Transverse colon (tissue), 4 donors: ENCODE data around the gene PSMC3IP. TPM values are rescaled to one million over a fixed set of nuclear protein-coding genes. Genes with fewer than 3 reads are reported as not detected.

ENCODE experiments used
- DNase-seq: peaks from one replicate; pipeline ENCODE4 v3.0.0-alpha.2; 2019
- H3K27ac ChIP-seq, 4 donors: fragments of 200-600 bp; sonication (generic); 2 replicates each; pipeline ENCODE4 v1.5.1; 2016 to 2018; ENCODE audit warnings: inconsistent platforms in 4 of 4
- H3K27me3 ChIP-seq: fragments of 200-600 bp; sonication (generic); 2 replicates; pipeline ENCODE4 v1.5.1; 2017; ENCODE audit warnings: inconsistent platforms
- H3K36me3 ChIP-seq, 4 donors: fragments of 200-600 bp; sonication (generic); 2 replicates each; pipeline ENCODE4 v1.5.1; 2017 to 2019; ENCODE audit warnings: inconsistent platforms in 4 of 4
- H3K4me1 ChIP-seq, 4 donors: fragments of 200-600 bp; sonication (generic); 2 replicates each; pipeline ENCODE4 v1.5.1; 2017 to 2020; ENCODE audit warnings: inconsistent platforms in 4 of 4
- H3K4me3 ChIP-seq, 4 donors: fragments of 200-600 bp; sonication (generic); 1 replicate in 1 of 4; 2 replicates in 3 of 4; pipeline versions ENCODE4 v1.5.1 to v1.6.1; 2017 to 2019; ENCODE audit warnings: inconsistent platforms in 4 of 4
- H3K9me3 ChIP-seq, 2 donors: fragments of 200-600 bp; sonication (generic); 2 replicates each; pipeline ENCODE4 v1.5.1; 2017 to 2019; ENCODE audit warnings: inconsistent platforms in 2 of 2
- EP300 ChIP-seq: sonication (generic); formaldehyde crosslinking; IDR thresholded peaks from one replicate; pipeline ENCODE4 v1.6.1; 2017; ENCODE audit warnings: antibody characterized with exemption, low read depth
- POLR2A ChIP-seq: fragments of 450-650 bp; IDR thresholded peaks from one replicate; pipeline ENCODE4 v1.6.1; 2016; ENCODE audit warnings: antibody characterized with exemption, mild to moderate bottlenecking, moderate library complexity
- POLR2AphosphoS5 ChIP-seq, 3 donors: sonication (generic); formaldehyde crosslinking; IDR thresholded peaks; one replicate each; pipeline ENCODE4 v1.6.1; 2016; ENCODE audit warnings: antibody characterized with exemption in 3 of 3
- WGBS, 2 donors: methylation state at CpG; one replicate each; pipeline ENCODE4 v1.1.5; 2018; ENCODE audit warnings: low coverage in 1 of 2; 5-methylcytosine and 5-hydroxymethylcytosine counted together
- in situ Hi-C, 4 donors: fragments of 200-750 bp; cut with MboI; loops; one replicate each; pipeline versions ENCODE4 v1.15.0 to v1.15.1; 2017; ENCODE audit warnings: low sequenced_read_pairs in 3 of 4, low pct_ligation_motif_present in 1 of 4, low pct_unique_long_range_greater_than_20kb in 1 of 4
- intact Hi-C: fragments of 100-400 bp; cut with DNase I; formaldehyde crosslinking; loops from one replicate; pipeline ENCODE4 v1.15.1; 2023; ENCODE audit warnings: low total_unique reads
- total RNA-seq, 4 donors: library from RNA; depleted of rRNA; stranded (reverse); fragments of >200 nt; gene quantifications; one replicate each; pipeline ENCODE4 v1.1.0, GENCODE V29; 2016
- TF ChIP-seq, protein P1 (sequence below), 5 experiments: fragments of 200-600 bp in 3 of 5; fragments of 450-650 bp in 2 of 5; sonication (generic) in 3 of 5; IDR thresholded peaks; 1 replicate in 2 of 5; 2 replicates in 3 of 5; pipeline ENCODE4 v1.5.1; 2016 to 2017; ENCODE audit warnings: antibody characterized with exemption in 5 of 5, inconsistent platforms in 3 of 5, mild to moderate bottlenecking in 2 of 5, moderate library complexity in 1 of 5

Gene PSMC3IP
- total RNA-seq, 4 donors from 2014 or later: 0.96 to 2.6 (median 1.3) TPM; not detected in 1

- Histone ChIP-seq H3K4me1 (peaks cover 16 to 41% (median 30%) of the 10 kb centered on the region in 4 donors), H3K36me3 (no peaks in the 10 kb centered on the region), H3K4me3 (peak overlapping the region; percentile 30 to 79 (median 69)), H3K27ac (peak overlapping the region; percentile 90 to 93 (median 91)), H3K27me3 (no peaks in the 10 kb centered on the region), H3K9me3 (no peaks in the 10 kb centered on the region)
- TF ChIP-seq, protein P1, sequence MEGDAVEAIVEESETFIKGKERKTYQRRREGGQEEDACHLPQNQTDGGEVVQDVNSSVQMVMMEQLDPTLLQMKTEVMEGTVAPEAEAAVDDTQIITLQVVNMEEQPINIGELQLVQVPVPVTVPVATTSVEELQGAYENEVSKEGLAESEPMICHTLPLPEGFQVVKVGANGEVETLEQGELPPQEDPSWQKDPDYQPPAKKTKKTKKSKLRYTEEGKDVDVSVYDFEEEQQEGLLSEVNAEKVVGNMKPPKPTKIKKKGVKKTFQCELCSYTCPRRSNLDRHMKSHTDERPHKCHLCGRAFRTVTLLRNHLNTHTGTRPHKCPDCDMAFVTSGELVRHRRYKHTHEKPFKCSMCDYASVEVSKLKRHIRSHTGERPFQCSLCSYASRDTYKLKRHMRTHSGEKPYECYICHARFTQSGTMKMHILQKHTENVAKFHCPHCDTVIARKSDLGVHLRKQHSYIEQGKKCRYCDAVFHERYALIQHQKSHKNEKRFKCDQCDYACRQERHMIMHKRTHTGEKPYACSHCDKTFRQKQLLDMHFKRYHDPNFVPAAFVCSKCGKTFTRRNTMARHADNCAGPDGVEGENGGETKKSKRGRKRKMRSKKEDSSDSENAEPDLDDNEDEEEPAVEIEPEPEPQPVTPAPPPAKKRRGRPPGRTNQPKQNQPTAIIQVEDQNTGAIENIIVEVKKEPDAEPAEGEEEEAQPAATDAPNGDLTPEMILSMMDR (IDR thresholded peaks at IDR 0.05): no peak
- no peak for TF ChIP-seq EP300
- TF ChIP-seq POLR2A: no peak
- TF ChIP-seq POLR2AphosphoS5 (IDR thresholded peaks at IDR 0.05): no peak
- in situ Hi-C loops (no loop called here), intact Hi-C loops (no loop called here)
- DNase-seq: no peak
- WGBS, 2 donors: 44 to 50% methylated on average over 15 to 26 of the region's 26 CpGs
Measured at GRCh38 chr17:42535155-42536047, 42.1 kb downstream of the PSMC3IP start.

- Histone ChIP-seq H3K27ac (peak overlapping the region; percentile 83 to 92 (median 90)), H3K27me3 (no peaks in the 10 kb centered on the region), H3K36me3 (no peaks in the 10 kb centered on the region), H3K4me1 (peaks cover 16 to 47% (median 30%) of the 10 kb centered on the region in 4 donors), H3K4me3 (peak overlapping the region; percentile 13 to 62 (median 42)), H3K9me3 (no peaks in the 10 kb centered on the region)
- 19 to 25% methylated on average over 10 to 32 of the region's 60 CpGs for WGBS, 2 donors
- peak; percentile 76 for DNase-seq
- TF ChIP-seq EP300: no peak
- TF ChIP-seq, protein P1 (IDR thresholded peaks at IDR 0.05): peak; percentile 36 to 58 (median 48)
- TF ChIP-seq POLR2A: no peak
- TF ChIP-seq POLR2AphosphoS5 (IDR thresholded peaks at IDR 0.05): peak in 1 of 3 donors; percentile 54
- in situ Hi-C loops: no loop called here
- intact Hi-C loops: no loop called here
Measured at GRCh38 chr17:42531455-42532354, 45.8 kb downstream of the PSMC3IP start.

- no peaks in the 10 kb centered on the region for H3K27me3 ChIP-seq
- intact Hi-C loops: no loop called here
- peak overlapping the region; percentile 83 to 92 (median 90) for H3K27ac ChIP-seq
- H3K36me3 ChIP-seq: no peaks in the 10 kb centered on the region
- peaks cover 21 to 53% (median 34%) of the 10 kb centered on the region in 4 donors for H3K4me1 ChIP-seq
- no peaks in the 10 kb centered on the region for H3K9me3 ChIP-seq
- WGBS, 2 donors: 40 to 86% methylated on average over 1 to 2 of the region's 2 CpGs
- no peak overlapping the region for H3K4me3 ChIP-seq
- in situ Hi-C loops: no loop called here
- TF ChIP-seq EP300 (no peak), POLR2A (no peak), POLR2AphosphoS5 (IDR thresholded peaks at IDR 0.05) (no peak)
- TF ChIP-seq, protein P1 (IDR thresholded peaks at IDR 0.05): no peak
- no peak for DNase-seq
Measured at GRCh38 chr17:42530952-42531454, 46.5 kb downstream of the PSMC3IP start.
